Heart left ventricle (tissue), 13 donors: ENCODE results near the gene FNTB.

ENCODE experiments used
- POLR2A ChIP-seq, 2 donors: fragments of 450-650 bp; IDR thresholded peaks; one replicate each; pipeline ENCODE4 v1.6.1; 2017; ENCODE audit warnings: antibody characterized with exemption in 2 of 2, mild to moderate bottlenecking in 2 of 2, moderate library complexity in 2 of 2
- TF ChIP-seq, protein P1 (sequence below), 12 donors: fragments of 200-600 bp; sonication (generic) in 4 of 12; IDR thresholded peaks; one replicate each; pipeline versions ENCODE4 v1.5.0 to v1.8.0; 2018 to 2022; ENCODE audit warnings: antibody characterized with exemption in 12 of 12, mild to moderate bottlenecking in 5 of 12
- donor health status: ischemic (EF 13 %, LVEDD 7.1; RV severe dilation, severe dysfunction).
- donor health status: DM: no; HTN: yes; CAD: no.
- donor health status: DM: no; HTN: no; CAD: no.
- donor health status: ischemic (EF 25% LVEDD 6.9; RV normal size, moderate dysfunction).
- donor health status: ischemic (EF 25% LVEDD 5.7; RV mildly dilated, moderate dysfunction).
- donor health status: ischemic (EF 35%, LVEDD 5.7; RV mildly dilated, moderate dysfunction).
- donor health status: nonischemic (EF 11% LVEDD 7.7; RV severe dilation, severe dysfunction).
- donor health status: DM: yes; HTN: yes; CAD: no.
- donor health status: PGD.
- donor health status: ischemic (EF 29% LVEDD 5.4; RV normal size, mild dysfunction).
- donor health status: nonischemic (EF 23%, LVEDD 6.1; RV moderate dilation, normal function).

DNA sequence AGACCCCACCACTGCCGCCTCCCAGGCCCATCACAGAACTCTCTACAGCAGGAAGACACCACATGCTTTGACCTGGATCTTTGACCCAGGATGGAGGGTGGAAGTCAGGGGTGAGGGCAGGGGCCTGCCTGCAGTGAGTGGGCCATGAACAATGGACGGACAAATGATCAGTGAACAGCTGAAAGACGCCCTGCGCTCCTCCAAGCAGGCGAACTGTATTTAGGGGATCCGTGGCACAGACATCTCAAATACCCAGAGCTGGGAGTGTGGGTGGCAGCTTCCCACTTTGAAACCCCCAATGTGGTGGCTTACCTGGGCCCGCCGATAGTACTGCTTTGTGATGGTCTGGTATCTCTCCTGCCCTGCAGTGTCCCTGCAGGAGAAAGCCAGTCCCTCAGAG, 35.4 kb upstream of the FNTB start:
- TF ChIP-seq, protein P1, sequence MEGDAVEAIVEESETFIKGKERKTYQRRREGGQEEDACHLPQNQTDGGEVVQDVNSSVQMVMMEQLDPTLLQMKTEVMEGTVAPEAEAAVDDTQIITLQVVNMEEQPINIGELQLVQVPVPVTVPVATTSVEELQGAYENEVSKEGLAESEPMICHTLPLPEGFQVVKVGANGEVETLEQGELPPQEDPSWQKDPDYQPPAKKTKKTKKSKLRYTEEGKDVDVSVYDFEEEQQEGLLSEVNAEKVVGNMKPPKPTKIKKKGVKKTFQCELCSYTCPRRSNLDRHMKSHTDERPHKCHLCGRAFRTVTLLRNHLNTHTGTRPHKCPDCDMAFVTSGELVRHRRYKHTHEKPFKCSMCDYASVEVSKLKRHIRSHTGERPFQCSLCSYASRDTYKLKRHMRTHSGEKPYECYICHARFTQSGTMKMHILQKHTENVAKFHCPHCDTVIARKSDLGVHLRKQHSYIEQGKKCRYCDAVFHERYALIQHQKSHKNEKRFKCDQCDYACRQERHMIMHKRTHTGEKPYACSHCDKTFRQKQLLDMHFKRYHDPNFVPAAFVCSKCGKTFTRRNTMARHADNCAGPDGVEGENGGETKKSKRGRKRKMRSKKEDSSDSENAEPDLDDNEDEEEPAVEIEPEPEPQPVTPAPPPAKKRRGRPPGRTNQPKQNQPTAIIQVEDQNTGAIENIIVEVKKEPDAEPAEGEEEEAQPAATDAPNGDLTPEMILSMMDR (IDR thresholded peaks at IDR 0.05), result no peak
- TF ChIP-seq POLR2A (IDR thresholded peaks at IDR 0.05), result no peak
